Omental fat pad (tissue), 4 donors: ENCODE data around the gene IRS2. TPM values are rescaled to one million over a fixed set of nuclear protein-coding genes. Genes with fewer than 3 reads are reported as not detected.

ENCODE experiments used
- ATAC-seq: fragments of 150-250 bp; one replicate; pipeline ENCODE4 v1.9.1; 2016; ENCODE audit warnings: mild to moderate bottlenecking, moderate library complexity; ENCODE audit not compliant: low FRiP score
- DNase-seq: peaks from one replicate; pipeline ENCODE4 v3.0.0-alpha.2; 2019; ENCODE audit warnings: low spot score
- total RNA-seq, 4 donors: library from RNA; depleted of rRNA; stranded (reverse); fragments of >200 nt; gene quantifications; one replicate each; pipeline ENCODE4 v1.1.0, GENCODE V29; 2016
- TF ChIP-seq, protein P1 (sequence below), 3 donors: fragments of 450-650 bp; IDR thresholded peaks; one replicate each; pipeline ENCODE4 v1.5.1; 2016 to 2017; ENCODE audit warnings: antibody characterized with exemption in 3 of 3, mild to moderate bottlenecking in 3 of 3, moderate library complexity in 2 of 3

Gene IRS2
- total RNA-seq, 4 donors from 2014 or later = 25.2 to 70.9 (median 34.2) TPM

- TF ChIP-seq, protein P1, sequence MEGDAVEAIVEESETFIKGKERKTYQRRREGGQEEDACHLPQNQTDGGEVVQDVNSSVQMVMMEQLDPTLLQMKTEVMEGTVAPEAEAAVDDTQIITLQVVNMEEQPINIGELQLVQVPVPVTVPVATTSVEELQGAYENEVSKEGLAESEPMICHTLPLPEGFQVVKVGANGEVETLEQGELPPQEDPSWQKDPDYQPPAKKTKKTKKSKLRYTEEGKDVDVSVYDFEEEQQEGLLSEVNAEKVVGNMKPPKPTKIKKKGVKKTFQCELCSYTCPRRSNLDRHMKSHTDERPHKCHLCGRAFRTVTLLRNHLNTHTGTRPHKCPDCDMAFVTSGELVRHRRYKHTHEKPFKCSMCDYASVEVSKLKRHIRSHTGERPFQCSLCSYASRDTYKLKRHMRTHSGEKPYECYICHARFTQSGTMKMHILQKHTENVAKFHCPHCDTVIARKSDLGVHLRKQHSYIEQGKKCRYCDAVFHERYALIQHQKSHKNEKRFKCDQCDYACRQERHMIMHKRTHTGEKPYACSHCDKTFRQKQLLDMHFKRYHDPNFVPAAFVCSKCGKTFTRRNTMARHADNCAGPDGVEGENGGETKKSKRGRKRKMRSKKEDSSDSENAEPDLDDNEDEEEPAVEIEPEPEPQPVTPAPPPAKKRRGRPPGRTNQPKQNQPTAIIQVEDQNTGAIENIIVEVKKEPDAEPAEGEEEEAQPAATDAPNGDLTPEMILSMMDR (IDR thresholded peaks at IDR 0.05) = no peak
- DNase-seq = no peak
- no peak for ATAC-seq
These were observed 23.6 kb downstream of the IRS2 start for GRCh38 chr13:109762791-109763190.

GRCh38 chr13:109761695-109762094, 24.7 kb downstream of the IRS2 start:
- TF ChIP-seq, protein P1 (IDR thresholded peaks at IDR 0.05) = no peak

GRCh38 chr13:109760951-109761350, 25.4 kb downstream of the IRS2 start:
- TF ChIP-seq, protein P1 (IDR thresholded peaks at IDR 0.05) = no peak
- ATAC-seq (no peak), DNase-seq (no peak)

More at GRCh38 chr13:109761695-109762094, 24.7 kb downstream of the IRS2 start:
- ATAC-seq (no peak), DNase-seq (no peak)

DNA sequence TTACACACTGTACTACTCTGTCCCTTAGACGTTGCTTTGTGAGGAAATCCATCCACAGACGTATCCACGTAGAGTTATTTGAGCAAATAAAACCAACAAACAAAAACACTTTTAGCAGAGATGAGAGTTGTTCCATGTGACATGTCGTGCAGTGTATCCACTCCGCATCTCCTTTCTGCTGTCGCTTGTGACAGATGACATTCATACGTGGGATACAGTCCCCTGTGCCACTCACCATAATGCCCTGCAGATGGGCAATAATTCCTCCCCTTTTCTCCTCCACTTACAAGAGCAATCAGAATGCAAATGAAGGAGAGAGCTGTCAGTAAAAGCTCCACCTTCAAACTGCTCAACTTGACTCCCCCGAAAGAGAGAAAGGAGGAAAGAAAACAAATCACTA, 26.0 kb downstream of the IRS2 start:
- no peak for DNase-seq
- TF ChIP-seq, protein P1 (IDR thresholded peaks at IDR 0.05) = no peak
- ATAC-seq = no peak

GRCh38 chr13:109759609-109760008, 26.8 kb downstream of the IRS2 start:
- TF ChIP-seq, protein P1 (IDR thresholded peaks at IDR 0.05) = no peak
- ATAC-seq (no peak), DNase-seq (no peak)

GRCh38 chr13:109758937-109759480, 27.4 kb downstream of the IRS2 start:
- TF ChIP-seq, protein P1 (IDR thresholded peaks at IDR 0.05) = no peak
- DNase-seq = no peak
- no peak for ATAC-seq

DNA sequence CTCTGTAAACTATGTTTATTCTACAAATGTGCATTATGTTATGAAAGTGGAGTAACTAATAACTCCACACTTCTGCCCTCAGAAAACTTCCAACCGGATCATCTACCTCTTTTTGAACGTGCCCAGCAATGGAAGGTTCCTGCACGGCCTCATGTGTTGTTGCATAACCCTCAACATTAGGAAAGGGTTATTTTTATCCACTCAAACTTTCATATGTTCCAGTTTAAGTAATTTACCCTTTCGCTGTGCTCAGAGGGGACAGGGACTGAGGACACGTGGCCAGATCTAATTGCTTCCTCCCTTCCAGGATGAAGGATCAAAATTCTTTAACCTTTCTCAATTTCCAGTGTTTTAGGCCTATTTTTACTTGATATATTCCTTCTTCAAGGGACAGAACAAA, 29.6 kb downstream of the IRS2 start:
- TF ChIP-seq, protein P1 (IDR thresholded peaks at IDR 0.05) = no peak
- no peak for ATAC-seq
- no peak for DNase-seq
